IMR-90 (cell line): ENCODE results near the gene IGSF3. TPM values are rescaled to one million over a fixed set of nuclear protein-coding genes. Genes with fewer than 3 reads are reported as not detected.

Source experiments
- ATAC-seq: fragments of 200-7000 bp; cut with Tn5 transposase; 2 replicates; pipeline ENCODE4 v1.9.1; 2020; ENCODE audit warnings: low read depth, mild to moderate bottlenecking, moderate library complexity
- BruUV-seq: library from RNA; stranded (reverse); fragments of 400-500 nt; replicated peaks from 2 replicates; lab custom pipeline; 2021; lab: Mats Ljungman, UMichigan
- CTCF ChIA-PET: fragments of 300-600 bp; formaldehyde crosslinking; extraction: SDS; loops from one replicate; lab custom pipeline; 2021; ENCODE audit warnings: antibody characterized with exemption; lab: Yijun Ruan, JAX
- POLR2A ChIA-PET: fragments of 300-600 bp; sonication (Branson Sonifier 250); formaldehyde crosslinking; loops from one replicate; lab custom pipeline; 2022; ENCODE audit warnings: antibody characterized with exemption; ENCODE audit not compliant: unreplicated experiment; lab: Charles Lee
- DNase-seq: peaks from one replicate; pipeline ENCODE4 v3.0.0; 2013
- H2AFZ ChIP-seq: replicated peaks from 2 replicates; pipeline ENCODE3; 2013; ENCODE audit warnings: low read length, mild to moderate bottlenecking; ENCODE audit not compliant: poor library complexity
- H2AK5ac ChIP-seq: 2 replicates; pipeline ENCODE4 v1.6.1; 2013; ENCODE audit warnings: low read depth, low read length, inconsistent platforms
- H2AK9ac ChIP-seq: replicated peaks from 2 replicates; pipeline ENCODE3; 2013; ENCODE audit warnings: mild to moderate bottlenecking, low read depth, low read length, moderate library complexity; ENCODE audit not compliant: poor library complexity
- H2BK120ac ChIP-seq: 2 replicates; pipeline ENCODE4 v1.6.1; 2013; ENCODE audit warnings: low read depth, low read length, inconsistent platforms
- H2BK15ac ChIP-seq: 3 replicates; pipeline ENCODE4 v1.6.1; 2013; ENCODE audit warnings: low read depth, low read length, inconsistent platforms
- H2BK20ac ChIP-seq: 2 replicates; pipeline ENCODE4 v1.6.1; 2013; ENCODE audit warnings: low read depth, mild to moderate bottlenecking, inconsistent platforms, low read length, moderate library complexity
- H2BK5ac ChIP-seq: 2 replicates; pipeline ENCODE4 v1.6.1; 2013; ENCODE audit warnings: mild to moderate bottlenecking, low read depth, low read length, inconsistent platforms; ENCODE audit not compliant: poor library complexity, severe bottlenecking
- H3K14ac ChIP-seq: replicated peaks from 2 replicates; pipeline ENCODE4 v1.6.1; 2013; ENCODE audit warnings: low read depth, low read length, inconsistent platforms
- H3K18ac ChIP-seq: 2 replicates; pipeline ENCODE4 v1.6.1; 2013; ENCODE audit warnings: low read depth, low read length, control low read depth
- H3K23ac ChIP-seq: 2 replicates; pipeline ENCODE4 v1.6.1; 2013; ENCODE audit warnings: low read depth, low read length, inconsistent platforms
- H3K27ac ChIP-seq: 2 replicates; pipeline ENCODE4 v1.5.1; 2013; ENCODE audit warnings: mild to moderate bottlenecking, control low read depth, low read length; ENCODE audit not compliant: insufficient read depth
- H3K27me3 ChIP-seq: 2 replicates; pipeline ENCODE4 v1.6.1; 2013; ENCODE audit warnings: low read length; ENCODE audit not compliant: control insufficient read depth, insufficient read depth
- H3K36me3 ChIP-seq: 2 replicates; pipeline ENCODE4 v1.6.1; 2013; ENCODE audit warnings: low read length, mixed read lengths; ENCODE audit not compliant: control insufficient read depth, insufficient read depth
- H3K4ac ChIP-seq: 2 replicates; pipeline ENCODE4 v1.6.1; 2013; ENCODE audit warnings: low read depth, low read length, inconsistent platforms
- H3K4me1 ChIP-seq: 2 replicates; pipeline ENCODE4 v1.6.1; 2013; ENCODE audit warnings: low read length, mixed read lengths; ENCODE audit not compliant: control insufficient read depth, insufficient read depth
- H3K4me2 ChIP-seq: 2 replicates; pipeline ENCODE4 v1.6.1; 2013; ENCODE audit warnings: low read depth, mild to moderate bottlenecking, control low read depth, low read length, moderate library complexity
- H3K4me3 ChIP-seq: 2 replicates; pipeline ENCODE4 v1.5.1; 2013; ENCODE audit warnings: low read depth, mild to moderate bottlenecking, control low read depth, low read length, moderate library complexity; ENCODE audit not compliant: insufficient read depth
- H3K56ac ChIP-seq: 2 replicates; pipeline ENCODE4 v1.6.1; 2013; ENCODE audit warnings: low read length, inconsistent platforms; ENCODE audit not compliant: insufficient read depth; ENCODE audit errors: extremely low read depth
- H3K79me1 ChIP-seq, 2 experiments: 2 replicates each; pipeline ENCODE4 v1.6.1; 2013; ENCODE audit warnings: low read length in 2 of 2, inconsistent platforms in 1 of 2, low read depth in 1 of 2
- H3K9ac ChIP-seq: 2 replicates; pipeline ENCODE4 v1.6.1; 2013; ENCODE audit warnings: low read depth, low read length, control low read depth
- H3K9me1 ChIP-seq: 2 replicates; pipeline ENCODE4 v1.6.1; 2013; ENCODE audit warnings: low read length, inconsistent platforms; ENCODE audit not compliant: insufficient read depth
- H3K9me3 ChIP-seq: 2 replicates; pipeline ENCODE4 v1.6.1; 2013; ENCODE audit warnings: low read length; ENCODE audit not compliant: control insufficient read depth, insufficient read depth
- H4K20me1 ChIP-seq: 2 replicates; pipeline ENCODE4 v1.6.1; 2013; ENCODE audit warnings: low read length, inconsistent platforms; ENCODE audit not compliant: insufficient read depth
- H4K5ac ChIP-seq: 2 replicates; pipeline ENCODE4 v1.6.1; 2013; ENCODE audit warnings: mild to moderate bottlenecking, low read depth, low read length, control low read depth
- H4K8ac ChIP-seq, 2 experiments: 2 replicates each; pipeline ENCODE4 v1.6.1; 2013; ENCODE audit warnings: low read depth in 2 of 2, low read length in 2 of 2, control low read depth in 1 of 2, inconsistent platforms in 1 of 2
- H4K91ac ChIP-seq: 2 replicates; pipeline ENCODE4 v1.6.1; 2013; ENCODE audit warnings: low read depth, low read length, inconsistent platforms; ENCODE audit not compliant: insufficient read depth
- BHLHE40 ChIP-seq: fragments of 150-350 bp; IDR thresholded peaks from 2 replicates; pipeline ENCODE4 v1.6.1; 2016; ENCODE audit warnings: mild to moderate bottlenecking, low read depth, low read length
- CHD1 ChIP-seq: IDR thresholded peaks from 2 replicates; pipeline ENCODE4 v1.6.1; 2012; ENCODE audit warnings: low read depth, low read length, improper control_type of control experiment
- ELK1 ChIP-seq: fragments of 150-350 bp; IDR thresholded peaks from 2 replicates; pipeline ENCODE4 v1.6.1; 2016; ENCODE audit warnings: low read depth, mild to moderate bottlenecking, low read length, moderate library complexity, borderline replicate concordance
- FOS ChIP-seq: fragments of 150-350 bp; IDR thresholded peaks from 2 replicates; pipeline ENCODE4 v1.6.1; 2016; ENCODE audit warnings: low read depth, low read length
- MAFK ChIP-seq: IDR thresholded peaks from 2 replicates; pipeline ENCODE4 v1.6.1; 2012; ENCODE audit warnings: low read depth, low read length, improper control_type of control experiment
- MAZ ChIP-seq: IDR thresholded peaks from 2 replicates; pipeline ENCODE4 v1.6.1; 2012; ENCODE audit warnings: low read depth, mild to moderate bottlenecking, low read length, improper control_type of control experiment, moderate library complexity, borderline replicate concordance
- MXI1 ChIP-seq: IDR thresholded peaks from 2 replicates; pipeline ENCODE4 v1.6.1; 2012; ENCODE audit warnings: low read depth, mild to moderate bottlenecking, low read length, moderate library complexity, borderline replicate concordance
- POLR2A ChIP-seq: IDR thresholded peaks from 2 replicates; pipeline ENCODE4 v1.6.1; 2012; ENCODE audit warnings: mild to moderate bottlenecking, low read depth, low read length
- RCOR1 ChIP-seq: IDR thresholded peaks from 2 replicates; pipeline ENCODE4 v1.6.1; 2012; ENCODE audit warnings: mild to moderate bottlenecking, low read length, improper control_type of control experiment; ENCODE audit not compliant: insufficient replicate concordance
- RFX5 ChIP-seq: IDR thresholded peaks from 2 replicates; pipeline ENCODE4 v1.8.0; 2012; ENCODE audit warnings: low read depth, mild to moderate bottlenecking, low read length, moderate library complexity
- WGBS, 2 experiments: methylation state at CpG; one replicate each; pipeline versions ENCODE4 v1.1.5 to v1.1.7; 2013; ENCODE audit warnings: missing lambda C conversion rate in 2 of 2; ENCODE audit not compliant: insufficient read length in 1 of 2; ENCODE audit errors: extremely low coverage in 2 of 2; 5-methylcytosine and 5-hydroxymethylcytosine counted together
- dilution Hi-C: fragments of 300-500 bp; cut with HindIII; formaldehyde crosslinking; loops from one replicate; pipeline ENCODE4 v1.14.3; 2018; ENCODE audit warnings: low sequenced_read_pairs; ENCODE audit not compliant: unreplicated experiment
- in situ Hi-C: fragments of 300-500 bp; cut with MboI; formaldehyde crosslinking; loops from 3 replicates; pipeline ENCODE4 v1.14.3; 2019; ENCODE audit warnings: low sequenced_read_pairs, inconsistent platforms, mixed read lengths
- intact Hi-C: fragments of 100-400 bp; cut with micrococcal nuclease; formaldehyde crosslinking; loops from 2 replicates; pipeline ENCODE4 v1.10.0; 2022
- polyA plus RNA-seq, 3 experiments: library from polyadenylated mRNA; depleted of rRNA; stranded (reverse); fragments of >200 nt; gene quantifications; 2 replicates each; pipeline ENCODE4 v1.2.3, GENCODE V29; 2012; ENCODE audit warnings: low replicate concordance in 1 of 3
- total RNA-seq: library from RNA; depleted of rRNA; stranded (reverse); fragments of >200 nt; gene quantifications from 2 replicates; pipeline ENCODE4 v1.2.3, GENCODE V29; 2012
- TF ChIP-seq, protein P1 (sequence below): fragments of 150-350 bp; IDR thresholded peaks from 2 replicates; pipeline ENCODE4 v1.6.1; 2017; ENCODE audit warnings: mild to moderate bottlenecking, antibody characterized with exemption, low read length, low read depth

The IGSF3 gene
- total and polyA plus RNA-seq, 2 of the 4 experiments (the other 2 are of a cell fraction), result under 0.01 to 0.02 TPM

DNA sequence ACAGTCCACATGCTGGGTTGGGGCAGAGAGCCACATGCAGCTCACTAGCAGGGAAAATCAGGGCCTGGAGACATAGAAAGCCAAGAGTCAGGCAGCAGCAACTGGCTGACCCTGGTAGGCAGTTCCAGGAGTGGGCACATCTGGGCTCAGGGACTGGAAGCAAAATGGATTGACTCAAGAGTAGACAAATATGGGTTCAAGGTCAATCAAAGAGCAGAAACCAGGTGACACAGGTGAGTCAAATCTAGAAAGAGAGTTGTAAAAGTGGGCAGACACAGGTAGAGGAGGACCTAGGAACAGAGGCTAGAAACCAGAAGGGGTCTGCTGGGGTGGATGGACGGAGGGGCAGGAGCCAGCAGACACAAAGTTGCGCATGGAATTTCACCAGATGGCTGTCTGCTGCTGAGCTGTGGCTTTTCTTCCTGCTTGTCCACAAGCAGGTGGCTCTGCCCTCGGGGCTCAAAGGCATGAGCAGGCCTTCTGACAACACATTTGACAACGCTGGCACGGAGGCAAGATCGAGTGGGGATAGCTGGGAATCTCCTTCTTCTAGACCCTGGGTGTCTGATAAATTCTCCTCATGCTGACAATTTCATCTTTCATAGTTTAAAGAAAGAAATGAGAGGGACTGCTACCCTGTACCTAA is 40.8 kb upstream of the IGSF3 start:
- Histone ChIP-seq H3K36me3 (no peaks in the 10 kb centered on the region), H4K20me1 (no peaks in the 10 kb centered on the region), H2AFZ (no peak overlapping the region), H3K4me3 (no peak overlapping the region), H3K9ac (no peak overlapping the region), H4K91ac (no peak overlapping the region), H2AK5ac (no peak overlapping the region), H3K56ac (no peak overlapping the region), H4K5ac (no peak overlapping the region), H3K79me1 (no peaks in the 10 kb centered on the region), H2AK9ac (no peak overlapping the region), H3K14ac (no peak overlapping the region), H3K23ac (no peak overlapping the region), H3K27ac (no peak overlapping the region), H2BK120ac (no peak overlapping the region), H3K18ac (no peak overlapping the region), H2BK20ac (no peak overlapping the region), H3K27me3 (no peaks in the 10 kb centered on the region), H3K4me2 (no peak overlapping the region), H4K8ac (no peak overlapping the region), H3K9me1 (no peaks in the 10 kb centered on the region), H3K9me3 (no peaks in the 10 kb centered on the region), H3K4ac (no peak overlapping the region), H3K4me1 (no peaks in the 10 kb centered on the region), H2BK5ac (no peak overlapping the region), H2BK15ac (no peak overlapping the region)
- intact Hi-C loops (no loop called here), dilution Hi-C loops (no loop called here), in situ Hi-C loops (no loop called here)
- ATAC-seq (no peak), DNase-seq (no peak)
- no TSS peak for BruUV-seq
- ChIA-PET POLR2A (no interaction called here), CTCF (no interaction called here)
- no peak for TF ChIP-seq RFX5
- no peak for TF ChIP-seq ELK1
- TF ChIP-seq CHD1, result no peak
- no peak for TF ChIP-seq RCOR1
- no peak for TF ChIP-seq FOS
- TF ChIP-seq, protein P1, sequence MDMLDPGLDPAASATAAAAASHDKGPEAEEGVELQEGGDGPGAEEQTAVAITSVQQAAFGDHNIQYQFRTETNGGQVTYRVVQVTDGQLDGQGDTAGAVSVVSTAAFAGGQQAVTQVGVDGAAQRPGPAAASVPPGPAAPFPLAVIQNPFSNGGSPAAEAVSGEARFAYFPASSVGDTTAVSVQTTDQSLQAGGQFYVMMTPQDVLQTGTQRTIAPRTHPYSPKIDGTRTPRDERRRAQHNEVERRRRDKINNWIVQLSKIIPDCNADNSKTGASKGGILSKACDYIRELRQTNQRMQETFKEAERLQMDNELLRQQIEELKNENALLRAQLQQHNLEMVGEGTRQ, result no peak
- TF ChIP-seq MAFK, result no peak
- no peak for TF ChIP-seq POLR2A
- no peak for TF ChIP-seq BHLHE40
- TF ChIP-seq MXI1, result no peak
- TF ChIP-seq MAZ, result no peak
- 63% methylated on average over 2 of the region's 6 CpGs; no CpG with 5 or more reads in 1 of the 2 experiments for WGBS, 2 experiments
